OCI-LY7 (cell line): ENCODE measurements around the gene PRRC2B. TPM values are rescaled to one million over a fixed set of nuclear protein-coding genes. Genes with fewer than 3 reads are reported as not detected.

Experiments used
- BruUV-seq: library from RNA; stranded (reverse); fragments of 400-500 nt; replicated peaks from 2 replicates; lab custom pipeline; 2021; lab: Mats Ljungman, UMichigan
- CTCF ChIA-PET: fragments of 300-600 bp; sonication (Branson Sonifier 250); formaldehyde crosslinking; loops from one replicate; lab custom pipeline; 2022; ENCODE audit warnings: antibody characterized with exemption; ENCODE audit not compliant: unreplicated experiment; lab: Charles Lee
- POLR2A ChIA-PET: fragments of 300-600 bp; sonication (Branson Sonifier 250); formaldehyde crosslinking; loops from one replicate; lab custom pipeline; 2022; ENCODE audit warnings: antibody characterized with exemption; lab: Charles Lee
- DNase-seq: peaks from one replicate; pipeline ENCODE4 v3.0.0-alpha.2; 2015; ENCODE audit warnings: low spot score
- H2AFZ ChIP-seq: fragments of 200-600 bp; sonication (generic), shearing (Covaris generic); 2 replicates; pipeline ENCODE4 v1.6.1; 2014; ENCODE audit warnings: mild to moderate bottlenecking, antibody characterized with exemption, low read length, moderate library complexity
- H3K27ac ChIP-seq: fragments of 200-600 bp; sonication (generic); 2 replicates; pipeline ENCODE4 v1.5.1; 2014; ENCODE audit warnings: mixed run types, low read depth, mild to moderate bottlenecking, moderate library complexity, low read length, inconsistent platforms; ENCODE audit not compliant: poor library complexity, severe bottlenecking
- H3K36me3 ChIP-seq: fragments of 200-600 bp; sonication (generic); 2 replicates; pipeline ENCODE4 v1.6.1; 2014; ENCODE audit warnings: mild to moderate bottlenecking, antibody characterized with exemption, low read length, moderate library complexity, mixed read lengths; ENCODE audit not compliant: insufficient read depth
- H3K4me1 ChIP-seq: fragments of 200-600 bp; sonication (generic); 2 replicates; pipeline ENCODE4 v1.5.1; 2014; ENCODE audit warnings: mild to moderate bottlenecking, low read length; ENCODE audit not compliant: insufficient read depth, poor library complexity, severe bottlenecking
- H3K4me2 ChIP-seq: fragments of 200-600 bp; sonication (generic); 2 replicates; pipeline ENCODE4 v1.6.1; 2014; ENCODE audit warnings: mild to moderate bottlenecking, low read length
- H3K4me3 ChIP-seq: fragments of 200-600 bp; sonication (generic); 2 replicates; pipeline ENCODE4 v1.5.1; 2014; ENCODE audit warnings: mild to moderate bottlenecking, low read depth, low read length; ENCODE audit not compliant: poor library complexity, severe bottlenecking
- H3K79me2 ChIP-seq: fragments of 200-600 bp; sonication (generic); 2 replicates; pipeline ENCODE4 v1.6.1; 2016; ENCODE audit warnings: low read depth, mild to moderate bottlenecking, low read length, moderate library complexity, mixed read lengths; ENCODE audit not compliant: insufficient read depth
- H3K9me2 ChIP-seq: fragments of 200-600 bp; sonication (generic); 2 replicates; pipeline ENCODE4 v1.6.1; 2016; ENCODE audit warnings: mild to moderate bottlenecking, low read length, mixed read lengths; ENCODE audit not compliant: insufficient read depth
- H3K9me3 ChIP-seq: fragments of 200-600 bp; sonication (generic); 2 replicates; pipeline ENCODE4 v1.6.1; 2014; ENCODE audit warnings: mild to moderate bottlenecking, mixed run types, low read length, mixed read lengths
- H4K20me1 ChIP-seq: fragments of 200-600 bp; sonication (generic); 2 replicates; pipeline ENCODE4 v1.6.1; 2014; ENCODE audit warnings: mild to moderate bottlenecking, antibody characterized with exemption, low read length, moderate library complexity, mixed read lengths; ENCODE audit not compliant: insufficient read depth
- CTCF ChIP-seq: fragments of 200-600 bp; sonication (generic); conservative IDR thresholded peaks from 2 replicates; pipeline ENCODE4 v1.5.1; 2014; ENCODE audit warnings: mild to moderate bottlenecking, antibody characterized with exemption, low read length, moderate library complexity, mixed read lengths
- EZH2phosphoT487 ChIP-seq: fragments of 200-600 bp; sonication (generic); IDR thresholded peaks from 2 replicates; pipeline ENCODE4 v1.6.1; 2018; ENCODE audit warnings: low read depth, borderline replicate concordance, mild to moderate bottlenecking, mixed run types, antibody characterized with exemption, low read length, moderate library complexity, mixed read lengths
- intact Hi-C: fragments of 100-400 bp; cut with micrococcal nuclease; formaldehyde crosslinking; loops from one replicate; pipeline ENCODE4 v1.10.0; 2022; ENCODE audit not compliant: unreplicated experiment
- total RNA-seq, 2 experiments: library from RNA; depleted of rRNA in 1 of 2; stranded (reverse); fragments of >200 nt in 1 of 2; shearing (Covaris generic) in 1 of 2; gene quantifications; 2 replicates each; pipeline ENCODE4 v1.2.3, GENCODE V29; 2014 to 2022

The PRRC2B gene
- total RNA-seq, 2 experiments from 2014 or later: 84.2 to 210 TPM

DNA sequence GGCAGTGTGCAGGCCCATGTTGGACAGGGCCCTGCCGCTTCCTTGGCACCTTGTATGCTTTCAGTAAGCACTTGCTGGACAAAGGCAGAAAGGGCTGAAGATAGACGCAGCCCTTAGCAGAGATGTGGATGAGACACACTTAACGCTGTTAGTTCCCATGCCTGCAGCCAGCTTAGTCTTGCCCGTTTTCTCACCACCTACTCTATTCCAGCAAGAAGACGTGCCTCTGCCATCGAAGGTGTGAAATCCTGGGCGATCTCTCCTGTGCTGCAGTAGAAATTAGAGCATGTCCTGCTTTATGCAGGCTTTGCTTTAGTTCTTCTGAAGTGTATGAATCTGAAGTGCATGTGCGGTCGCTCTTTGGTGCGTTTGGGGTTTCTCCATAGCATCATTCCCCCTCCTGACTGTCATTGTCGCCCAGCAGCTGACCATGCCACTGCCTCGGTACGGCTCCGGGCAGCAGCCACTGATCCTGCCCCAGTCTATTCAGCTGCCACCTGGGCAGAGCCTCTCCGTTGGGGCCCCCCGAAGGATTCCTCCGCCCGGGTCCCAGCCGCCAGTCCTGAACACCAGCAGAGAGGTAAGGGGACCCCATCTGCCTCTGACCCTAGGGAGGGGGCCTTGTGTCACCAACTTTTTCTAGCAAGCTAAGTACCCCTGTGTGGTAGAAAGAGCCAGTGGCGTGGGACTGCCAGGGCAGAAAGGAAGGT is 97.3 kb downstream of the PRRC2B start:
- no peak overlapping the region for H3K4me2 ChIP-seq
- peaks cover 100% of the 10 kb centered on the region for H3K36me3 ChIP-seq
- no peak overlapping the region for H2AFZ ChIP-seq
- POLR2A ChIA-PET: no interaction called here
- intact Hi-C loops: no loop called here
- no peaks in the 10 kb centered on the region for H4K20me1 ChIP-seq
- no peak for DNase-seq
- H3K4me3 ChIP-seq: no peak overlapping the region
- TF ChIP-seq CTCF: no peak
- no peak for TF ChIP-seq EZH2phosphoT487
- no peaks in the 10 kb centered on the region for H3K9me3 ChIP-seq
- no peaks in the 10 kb centered on the region for H3K4me1 ChIP-seq
- no peaks in the 10 kb centered on the region for H3K79me2 ChIP-seq
- no TSS peak for BruUV-seq
- no peak overlapping the region for H3K27ac ChIP-seq
- CTCF ChIA-PET: no interaction called here
- no peaks in the 10 kb centered on the region for H3K9me2 ChIP-seq

DNA sequence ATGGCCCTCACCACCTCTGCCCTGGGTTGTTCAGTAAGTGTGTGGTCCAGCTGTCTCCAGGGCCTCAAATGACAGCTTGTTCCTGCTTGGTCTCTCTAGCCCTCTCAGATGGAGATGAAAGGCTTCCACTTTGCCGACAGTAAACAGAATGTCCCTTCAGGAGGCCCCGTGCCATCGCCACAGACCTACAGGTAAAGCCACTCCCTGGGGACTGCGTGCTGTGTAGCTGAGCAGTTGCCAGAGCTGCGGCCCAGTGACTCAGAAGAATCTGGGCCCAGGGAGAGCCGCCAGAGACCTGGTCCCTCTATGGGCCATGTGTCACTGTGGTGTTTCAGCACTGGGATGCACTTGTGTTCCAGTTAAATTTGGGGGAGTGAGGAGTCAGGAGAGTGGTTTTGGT is 98.2 kb downstream of the PRRC2B start:
- Histone ChIP-seq H3K4me1 (no peaks in the 10 kb centered on the region), H3K9me3 (no peaks in the 10 kb centered on the region), H3K36me3 (peaks cover 100% of the 10 kb centered on the region), H4K20me1 (no peaks in the 10 kb centered on the region), H3K79me2 (no peaks in the 10 kb centered on the region), H3K9me2 (no peaks in the 10 kb centered on the region), H3K4me3 (no peak overlapping the region), H3K4me2 (no peak overlapping the region), H3K27ac (no peak overlapping the region), H2AFZ (no peak overlapping the region)
- POLR2A ChIA-PET: no interaction called here
- no TSS peak for BruUV-seq
- DNase-seq: no peak
- CTCF ChIA-PET: no interaction called here
- no peak for TF ChIP-seq EZH2phosphoT487
- TF ChIP-seq CTCF: no peak
- intact Hi-C loops: no loop called here

- BruUV-seq: no TSS peak
- no peak overlapping the region for H3K27ac ChIP-seq
- ChIA-PET CTCF (no interaction called here), POLR2A (no interaction called here)
- H4K20me1 ChIP-seq: no peaks in the 10 kb centered on the region
- intact Hi-C loops: no loop called here
- H3K79me2 ChIP-seq: no peaks in the 10 kb centered on the region
- no peaks in the 10 kb centered on the region for H3K9me2 ChIP-seq
- no peaks in the 10 kb centered on the region for H3K9me3 ChIP-seq
- no peak overlapping the region for H3K4me3 ChIP-seq
- no peak overlapping the region for H3K4me2 ChIP-seq
- TF ChIP-seq EZH2phosphoT487 (no peak), CTCF (no peak)
- H3K36me3 ChIP-seq: peaks cover 100% of the 10 kb centered on the region
- H3K4me1 ChIP-seq: no peaks in the 10 kb centered on the region
- no peak for DNase-seq
- H2AFZ ChIP-seq: no peak overlapping the region
These were observed 100.5 kb downstream of the PRRC2B start for GRCh38 chr9:131494296-131494870.
